ENCODE results near the gene DLG1.
"Not testable (repeated sequence)": the region's sequence is repeated elsewhere in the genome, so short reads cannot be mapped to it uniquely, and the experiment has no call there.

Gene DLG1

DNA sequence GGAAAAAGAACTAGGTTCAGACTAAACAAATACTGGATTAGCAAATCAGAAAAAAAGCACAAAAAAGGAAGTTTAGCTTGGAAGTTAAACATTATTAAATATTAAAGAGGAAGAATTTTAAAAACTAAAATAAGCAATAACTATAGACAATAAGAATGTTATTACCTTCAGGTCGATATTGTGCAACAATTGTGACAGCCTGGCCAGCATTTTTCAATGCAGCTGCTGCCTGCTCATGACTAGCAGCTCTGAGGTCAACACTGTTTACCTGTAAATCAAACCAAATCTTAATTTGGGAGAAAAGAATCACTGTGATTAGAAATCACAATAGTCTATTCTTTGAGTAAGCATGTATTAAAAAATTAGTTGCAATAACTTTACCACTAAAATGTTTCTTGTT is 193.7 kb downstream of the DLG1 start:
- DNase-seq (ENCODE audit: low read depth, low spot score) = no peak

DNA sequence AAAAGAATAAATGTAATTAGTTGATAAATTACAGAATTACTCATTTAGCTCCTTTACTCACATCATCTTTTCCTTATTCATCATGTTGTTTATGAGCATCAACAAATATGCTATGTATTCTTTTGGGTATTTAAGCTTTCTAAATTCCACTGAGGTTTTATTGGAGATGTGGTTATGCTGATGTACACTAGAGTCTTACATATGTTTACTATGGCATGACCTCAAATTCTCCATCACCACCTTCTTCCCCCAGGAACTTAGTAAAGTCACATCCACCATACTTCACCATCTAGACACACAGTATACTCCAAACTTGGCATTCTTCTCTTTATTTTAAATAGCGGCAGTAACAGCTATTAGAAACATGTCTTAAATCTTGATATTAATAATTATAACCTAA is 194.6 kb downstream of the DLG1 start:
- no peak for DNase-seq (ENCODE audit: low read depth, low spot score)

DNA sequence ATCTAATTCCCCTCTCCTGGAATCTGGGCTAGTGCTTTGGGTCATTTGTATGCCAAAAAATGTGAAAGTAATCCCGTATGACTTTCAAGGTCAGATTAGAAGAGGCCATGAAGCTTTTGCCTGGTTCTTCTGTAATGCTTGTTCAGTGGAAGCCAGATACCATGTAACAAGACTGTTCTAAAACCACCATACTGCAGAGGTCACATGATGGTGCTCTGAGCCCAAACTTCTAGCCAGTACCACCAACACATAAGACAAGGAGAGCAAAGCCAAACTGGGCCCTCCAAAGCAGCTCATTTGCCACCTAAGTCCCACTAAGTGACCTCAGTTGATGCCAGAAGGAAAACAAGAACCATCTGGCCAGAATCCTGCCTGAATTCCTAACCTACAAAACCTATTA is 204.5 kb downstream of the DLG1 start:
- DNase-seq (ENCODE audit: low read depth, low spot score) = no peak

GRCh38 chr3:197088370-197088769 is 210.0 kb downstream of the DLG1 start:
- no peak for DNase-seq (ENCODE audit: low read depth, low spot score)

DNA sequence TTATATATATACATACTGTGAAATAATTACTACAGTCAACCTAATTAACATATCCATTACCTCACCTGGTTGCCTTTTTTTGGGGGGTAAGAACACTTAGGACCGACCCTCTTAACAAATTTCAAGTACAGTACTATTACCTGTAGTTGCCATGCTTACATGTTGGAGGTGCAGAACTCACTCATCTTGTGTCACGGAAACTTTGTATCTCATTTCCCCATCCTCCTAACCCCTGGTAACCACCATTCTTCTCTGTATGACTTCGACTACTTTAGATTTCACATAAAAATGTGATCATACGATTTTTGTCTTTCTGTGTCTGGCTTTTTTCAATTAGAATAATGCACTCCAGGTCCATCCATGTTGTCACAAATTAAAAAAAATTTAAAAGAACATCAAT is 213.3 kb downstream of the DLG1 start:
- no peak for DNase-seq (ENCODE audit: low read depth, low spot score)

GRCh38 chr3:197083486-197083885 is 214.9 kb downstream of the DLG1 start:
- no peak for DNase-seq (ENCODE audit: low read depth, low spot score)

DNA sequence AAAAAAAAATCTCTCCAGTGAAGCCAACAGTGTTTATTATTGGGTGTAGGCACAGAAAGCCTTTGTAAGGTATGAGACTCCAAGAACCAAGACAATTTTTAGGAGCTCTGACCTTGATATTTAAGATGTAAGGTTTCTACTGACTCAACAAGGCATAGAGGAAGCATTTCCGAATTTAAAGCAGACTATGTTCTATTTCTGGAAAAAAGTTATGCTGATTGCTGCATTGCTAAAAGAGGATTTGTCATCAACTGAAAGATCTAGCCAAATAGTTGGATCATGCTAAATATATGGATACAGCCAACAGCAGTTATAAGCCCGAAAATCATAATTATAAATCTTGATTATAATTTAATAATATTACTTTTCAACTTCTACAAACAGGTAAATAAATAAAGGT is 215.5 kb downstream of the DLG1 start:
- DNase-seq (ENCODE audit: low read depth, low spot score) = no peak

DNA sequence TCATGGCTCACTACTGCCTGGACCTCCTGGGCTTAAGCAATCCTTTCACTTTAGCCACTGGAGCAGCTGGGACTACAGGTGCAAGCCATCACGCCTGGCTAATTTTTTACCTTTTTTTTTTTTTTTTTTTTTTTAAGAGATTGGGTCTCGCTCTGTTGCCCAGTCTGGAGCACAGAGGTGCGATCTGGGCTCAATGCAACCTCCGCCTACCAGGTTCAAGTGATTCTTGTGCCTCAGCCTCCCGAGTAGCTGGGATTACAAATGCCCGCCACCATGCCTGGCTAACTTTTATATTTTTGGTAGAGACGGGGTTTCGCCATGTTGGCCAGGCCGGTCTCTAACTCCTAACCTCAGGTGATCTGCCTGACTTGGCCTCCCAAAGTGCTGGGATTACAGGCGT is 218.1 kb downstream of the DLG1 start:
- no peak for DNase-seq (ENCODE audit: low read depth, low spot score)

DNA sequence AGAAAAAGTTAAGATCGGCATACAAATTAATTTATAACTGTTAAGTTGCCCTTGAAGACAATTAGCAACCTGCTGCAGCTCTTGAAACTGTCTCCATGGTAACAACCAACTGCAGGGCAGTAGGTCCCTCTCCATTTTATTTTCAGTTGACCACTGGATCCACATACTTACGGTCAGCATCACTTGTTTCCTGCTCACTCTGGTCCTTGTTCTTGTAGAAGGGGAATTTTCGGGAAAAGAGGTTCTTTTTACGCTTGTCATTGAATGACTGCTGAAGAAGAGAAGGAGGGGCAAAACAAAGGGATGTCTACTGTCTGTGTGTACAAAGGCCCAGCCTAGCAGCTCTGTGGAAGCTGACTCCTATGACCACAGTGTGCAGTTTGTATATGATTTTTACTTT is 222.0 kb downstream of the DLG1 start:
- no peak for DNase-seq (ENCODE audit: low read depth, low spot score)

DNA sequence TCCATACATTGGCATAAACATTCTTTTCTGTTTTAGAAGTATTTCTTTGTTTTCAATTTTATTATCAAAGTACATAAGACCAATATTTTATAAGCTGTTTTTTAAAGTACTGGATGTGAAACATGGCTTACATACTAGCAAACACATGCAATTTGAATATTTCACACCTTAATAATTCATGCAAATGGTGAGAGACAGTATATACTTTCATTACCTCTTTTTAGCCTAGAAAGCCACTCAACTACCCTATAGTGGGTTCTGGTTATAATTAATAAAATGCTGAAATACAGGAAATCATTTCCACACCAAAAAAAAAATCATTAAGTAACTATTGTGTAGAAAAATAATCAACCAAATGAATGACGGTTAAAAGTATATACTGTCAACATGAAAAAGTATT is 230.3 kb downstream of the DLG1 start:
- no peak for DNase-seq (ENCODE audit: low read depth, low spot score)

DNA sequence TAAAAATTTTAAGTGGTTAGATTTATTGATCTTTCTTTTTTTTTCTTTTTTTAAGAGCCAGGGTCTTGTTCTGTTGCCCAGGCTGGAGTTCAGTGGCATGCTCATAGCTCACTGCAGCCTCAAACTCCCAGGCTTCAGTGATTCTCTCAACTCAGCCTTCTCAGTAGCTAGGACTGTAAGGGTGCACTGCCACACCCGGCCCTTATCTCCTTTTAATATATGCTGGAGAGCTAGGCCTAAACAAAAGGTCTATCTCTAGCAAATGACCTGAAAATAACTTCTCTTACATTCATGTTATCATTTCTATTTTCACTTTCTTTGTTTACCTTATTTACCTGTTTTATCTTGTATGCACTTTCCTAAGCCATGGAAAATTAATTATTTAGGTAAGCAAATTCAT is 233.6 kb downstream of the DLG1 start:
- DNase-seq (ENCODE audit: low read depth, low spot score) = no peak

DNA sequence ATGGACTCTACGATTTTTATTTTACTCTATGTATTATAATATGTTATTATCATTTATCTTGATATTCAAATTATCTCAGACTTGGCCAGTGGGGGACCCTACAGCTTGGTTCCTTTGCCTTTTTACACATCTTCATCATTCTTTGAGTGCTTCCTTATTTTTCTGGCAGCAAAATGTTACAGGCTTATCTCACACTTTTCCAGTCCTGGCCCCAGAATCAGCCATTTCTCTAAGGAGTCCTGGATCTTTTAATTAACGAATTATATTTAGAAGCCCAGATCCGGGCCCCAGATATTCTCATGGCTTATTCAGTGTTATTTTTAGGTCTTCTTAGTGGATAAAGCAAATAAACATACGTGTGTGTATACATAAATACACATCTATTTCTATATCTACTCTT is 236.0 kb downstream of the DLG1 start:
- no peak for DNase-seq (ENCODE audit: low read depth, low spot score)

GRCh38 chr3:197051637-197052036 is 246.8 kb downstream of the DLG1 start:
- not testable (repeated sequence) for DNase-seq (ENCODE audit: low read depth, low spot score)

- DNase-seq (ENCODE audit: low read depth, low spot score) = no peak
Observed at GRCh38 chr3:197050511-197050910, 247.9 kb downstream of the DLG1 start.

DNA sequence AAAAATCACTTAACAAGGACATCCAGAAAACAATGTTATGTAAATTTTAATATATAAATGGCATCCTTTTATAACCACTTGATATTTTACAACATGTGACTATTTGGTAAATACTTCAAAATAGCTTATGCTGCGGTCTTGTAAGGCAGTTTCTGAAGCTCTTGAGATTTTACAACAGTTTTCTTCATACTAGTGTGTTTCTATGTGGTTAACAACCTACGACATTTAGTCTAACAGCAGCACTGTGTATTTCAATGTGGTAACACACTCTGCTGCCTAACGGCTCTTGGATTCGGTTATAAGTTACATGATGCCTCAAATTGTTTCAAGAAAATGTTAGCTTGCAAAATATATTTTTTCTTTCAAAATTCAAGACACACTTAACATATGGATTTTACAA is 255.9 kb downstream of the DLG1 start:
- DNase-seq (ENCODE audit: low read depth, low spot score) = no peak

GRCh38 chr3:197041875-197042488 is 256.4 kb downstream of the DLG1 start:
- no peak for DNase-seq (ENCODE audit: low read depth, low spot score)

DNA sequence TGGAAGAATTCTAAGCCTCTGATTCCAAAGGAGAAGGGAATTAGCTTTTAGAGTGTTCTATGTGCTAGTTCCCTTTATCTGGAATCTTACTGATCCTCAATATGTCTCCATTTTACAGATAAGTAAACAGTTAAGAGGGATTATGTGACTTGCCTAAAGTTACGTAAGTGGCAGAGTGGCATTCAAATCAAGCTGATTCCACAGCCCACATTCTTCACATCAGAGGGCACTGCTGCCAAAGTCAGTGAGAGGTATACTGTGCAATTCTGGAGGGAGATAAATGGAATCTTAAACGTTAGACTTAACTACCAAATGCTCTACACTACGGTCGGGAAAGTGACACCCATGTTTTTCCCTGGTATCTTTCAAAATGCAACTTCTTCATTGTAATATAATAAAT is 257.8 kb downstream of the DLG1 start:
- DNase-seq (ENCODE audit: low read depth, low spot score) = no peak

- DNase-seq (ENCODE audit: low read depth, low spot score) = no peak
Observed at GRCh38 chr3:197038679-197039462, 259.5 kb downstream of the DLG1 start.

- no peak for DNase-seq (ENCODE audit: low read depth, low spot score)
Observed at GRCh38 chr3:197035577-197035976, 262.8 kb downstream of the DLG1 start.

DNA sequence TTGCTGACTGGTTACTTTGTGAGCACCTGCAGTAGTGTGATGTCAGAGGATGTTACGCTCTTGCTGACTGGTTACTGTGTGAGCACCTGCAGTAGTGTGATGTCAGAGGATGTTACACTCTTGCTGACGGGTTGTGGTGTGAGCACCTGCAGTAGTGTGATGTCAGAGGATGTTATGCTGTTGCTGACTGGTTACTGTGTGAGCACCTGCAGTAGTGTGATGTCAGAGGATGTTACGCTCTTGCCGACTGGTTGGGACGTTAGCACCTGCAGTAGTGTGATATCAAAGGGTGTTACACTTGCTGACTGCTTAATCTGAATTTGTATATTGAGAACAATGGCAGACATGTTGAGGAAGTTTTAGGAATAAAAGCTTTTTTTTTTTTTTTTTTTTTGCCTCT is 263.6 kb downstream of the DLG1 start:
- not testable (repeated sequence) for DNase-seq (ENCODE audit: low read depth, low spot score)

- DNase-seq (ENCODE audit: low read depth, low spot score) = not testable (repeated sequence)
Observed at GRCh38 chr3:197033764-197034163, 264.6 kb downstream of the DLG1 start.

- no peak for DNase-seq (ENCODE audit: low read depth, low spot score)
Observed at GRCh38 chr3:197031315-197032285, 266.8 kb downstream of the DLG1 start.
